LNCaP clone FGC (cell line): ENCODE data around the gene SHB.

Source experiments
- DNase-seq: peaks from one replicate; pipeline ENCODE4 v3.0.0-alpha.2; 2011; ENCODE audit warnings: low read depth
- H3K4me3 ChIP-seq: 2 replicates; pipeline ENCODE4 v1.5.1; 2011; ENCODE audit warnings: mild to moderate bottlenecking, low read depth, low read length, control low read depth
- CTCF ChIP-seq: IDR thresholded peaks from 2 replicates; pipeline ENCODE4 v1.5.1; 2012; ENCODE audit warnings: mild to moderate bottlenecking; ENCODE audit not compliant: control insufficient read depth, insufficient read depth; ENCODE audit errors: extremely low read depth

SHB gene

GRCh38 chr9:37999588-38000189, 69.3 kb downstream of the SHB start:
- TF ChIP-seq CTCF = no peak
- no peak for DNase-seq
- H3K4me3 ChIP-seq = no peak overlapping the region

GRCh38 chr9:37998881-37999587, 70.0 kb downstream of the SHB start:
- no peak for DNase-seq
- no peak overlapping the region for H3K4me3 ChIP-seq
- no peak for TF ChIP-seq CTCF

GRCh38 chr9:37997636-37998374, 71.2 kb downstream of the SHB start:
- DNase-seq = no peak
- no peak overlapping the region for H3K4me3 ChIP-seq
- no peak for TF ChIP-seq CTCF

- TF ChIP-seq CTCF = no peak
- no peak for DNase-seq
- H3K4me3 ChIP-seq = no peak overlapping the region
These were observed 72.2 kb downstream of the SHB start for GRCh38 chr9:37996819-37997217.

GRCh38 chr9:37995961-37996818, 72.8 kb downstream of the SHB start:
- DNase-seq = no peak
- no peak for TF ChIP-seq CTCF
- H3K4me3 ChIP-seq = no peak overlapping the region

GRCh38 chr9:37995348-37995737, 73.7 kb downstream of the SHB start:
- DNase-seq = no peak
- TF ChIP-seq CTCF = no peak
- H3K4me3 ChIP-seq = no peak overlapping the region
